C4-2B (cell line): Measurements from ENCODE around the gene TUBA4A.

Experiments used
- CTCF ChIP-seq: fragments of 450-650 bp; conservative IDR thresholded peaks from 2 replicates; pipeline ENCODE4 v1.5.1; 2017; ENCODE audit warnings: mild to moderate bottlenecking
- ZFX ChIP-seq: fragments of 450-650 bp; IDR thresholded peaks from 2 replicates; pipeline ENCODE4 v1.6.1; 2017

- no peak for TF ChIP-seq CTCF
- TF ChIP-seq ZFX, result no peak
Measured at GRCh38 chr2:219285373-219285735, 31.6 kb upstream of the TUBA4A start.
